Skeletal muscle tissue (tissue), 4 donors: ENCODE data around the gene GNPTAB. TPM values are rescaled to one million over a fixed set of nuclear protein-coding genes. Genes with fewer than 3 reads are reported as not detected.

Experiments
- H3K27ac ChIP-seq: one replicate; pipeline ENCODE4 v1.7.0; 2013; ENCODE audit warnings: mild to moderate bottlenecking, low read depth, low read length, inconsistent platforms
- H3K27me3 ChIP-seq, 3 donors: one replicate each; pipeline ENCODE4 v1.7.0; 2013; ENCODE audit warnings: low read length in 3 of 3; ENCODE audit not compliant: control insufficient read depth in 3 of 3, insufficient read depth in 3 of 3
- H3K36me3 ChIP-seq, 3 donors: one replicate each; pipeline ENCODE4 v1.7.0; 2013; ENCODE audit warnings: low read length in 3 of 3; ENCODE audit not compliant: control insufficient read depth in 3 of 3, insufficient read depth in 3 of 3
- H3K4me1 ChIP-seq, 3 donors: one replicate each; pipeline ENCODE4 v1.7.0; 2013; ENCODE audit warnings: low read length in 3 of 3, mild to moderate bottlenecking in 3 of 3; ENCODE audit not compliant: control insufficient read depth in 3 of 3, insufficient read depth in 3 of 3
- H3K4me3 ChIP-seq, 3 donors: one replicate each; pipeline ENCODE4 v1.7.0; 2013; ENCODE audit warnings: low read length in 3 of 3
- H3K9ac ChIP-seq, 3 donors: one replicate each; pipeline ENCODE4 v1.7.0; 2013; ENCODE audit warnings: low read length in 3 of 3, mild to moderate bottlenecking in 3 of 3, moderate library complexity in 2 of 3, low read depth in 1 of 3
- H3K9me3 ChIP-seq, 3 donors: one replicate each; pipeline ENCODE4 v1.7.0; 2013; ENCODE audit warnings: low read length in 3 of 3; ENCODE audit not compliant: control insufficient read depth in 3 of 3
- total RNA-seq: library from RNA; depleted of rRNA; stranded (reverse); fragments of >200 nt; gene quantifications from one replicate; pipeline ENCODE4 v1.2.3, GENCODE V29; 2014
- donor health status: Osteomylitis.

Gene GNPTAB
- total RNA-seq, 1 donor from 2014 or later, result 10.4 TPM

GRCh38 chr12:101710288-101710687 is 120.5 kb downstream of the GNPTAB start:
- Histone ChIP-seq H3K9ac (no peak overlapping the region), H3K36me3 (peaks cover 0 to 3% (median 0%) of the 10 kb centered on the region in 3 donors), H3K4me1 (peaks cover 11 to 13% (median 12%) of the 10 kb centered on the region in 3 donors), H3K27me3 (no peaks in the 10 kb centered on the region), H3K4me3 (no peak overlapping the region), H3K9me3 (no peaks in the 10 kb centered on the region), H3K27ac (no peak overlapping the region)

GRCh38 chr12:101707131-101707782 is 123.5 kb downstream of the GNPTAB start:
- H3K4me1 ChIP-seq, result peaks cover 2 to 4% (median 3%) of the 10 kb centered on the region in 3 donors
- H3K36me3 ChIP-seq, result peaks cover 0 to 6% (median 0%) of the 10 kb centered on the region in 3 donors
- H3K4me3 ChIP-seq, result no peak overlapping the region
- no peak overlapping the region for H3K9ac ChIP-seq
- no peaks in the 10 kb centered on the region for H3K27me3 ChIP-seq
- H3K27ac ChIP-seq, result no peak overlapping the region
- H3K9me3 ChIP-seq, result no peaks in the 10 kb centered on the region

DNA sequence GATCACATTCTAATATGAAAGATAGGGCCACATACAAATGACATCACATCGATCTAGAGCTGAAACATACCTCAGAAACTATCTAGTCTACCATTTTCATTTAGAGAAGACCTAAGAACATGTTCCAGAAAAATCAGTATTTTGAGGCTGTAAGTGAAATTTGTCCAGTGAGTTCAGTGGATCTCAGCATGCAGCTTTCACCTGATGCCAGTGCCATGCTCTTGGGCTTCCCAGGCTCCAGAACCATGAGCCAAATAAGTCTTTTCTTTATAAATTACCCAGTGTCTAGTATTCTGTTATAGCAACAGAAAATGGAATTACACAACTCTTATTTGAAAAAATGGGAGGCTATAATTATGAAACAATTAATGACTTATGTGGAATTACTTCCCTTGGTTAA is 124.4 kb downstream of the GNPTAB start:
- H3K36me3 ChIP-seq, result peaks cover 0 to 6% (median 0%) of the 10 kb centered on the region in 3 donors
- no peaks in the 10 kb centered on the region for H3K9me3 ChIP-seq
- H3K4me3 ChIP-seq, result no peak overlapping the region
- H3K27me3 ChIP-seq, result no peaks in the 10 kb centered on the region
- H3K9ac ChIP-seq, result no peak overlapping the region
- H3K27ac ChIP-seq, result no peak overlapping the region
- H3K4me1 ChIP-seq, result peaks cover 2 to 8% (median 3%) of the 10 kb centered on the region in 3 donors

GRCh38 chr12:101703487-101703886 is 127.3 kb downstream of the GNPTAB start:
- Histone ChIP-seq H3K4me3 (no peak overlapping the region), H3K9me3 (no peaks in the 10 kb centered on the region), H3K4me1 (peaks cover 15 to 20% (median 15%) of the 10 kb centered on the region in 3 donors), H3K27ac (no peak overlapping the region), H3K36me3 (peaks cover 0 to 3% (median 0%) of the 10 kb centered on the region in 3 donors), H3K9ac (no peak overlapping the region), H3K27me3 (no peaks in the 10 kb centered on the region)

DNA sequence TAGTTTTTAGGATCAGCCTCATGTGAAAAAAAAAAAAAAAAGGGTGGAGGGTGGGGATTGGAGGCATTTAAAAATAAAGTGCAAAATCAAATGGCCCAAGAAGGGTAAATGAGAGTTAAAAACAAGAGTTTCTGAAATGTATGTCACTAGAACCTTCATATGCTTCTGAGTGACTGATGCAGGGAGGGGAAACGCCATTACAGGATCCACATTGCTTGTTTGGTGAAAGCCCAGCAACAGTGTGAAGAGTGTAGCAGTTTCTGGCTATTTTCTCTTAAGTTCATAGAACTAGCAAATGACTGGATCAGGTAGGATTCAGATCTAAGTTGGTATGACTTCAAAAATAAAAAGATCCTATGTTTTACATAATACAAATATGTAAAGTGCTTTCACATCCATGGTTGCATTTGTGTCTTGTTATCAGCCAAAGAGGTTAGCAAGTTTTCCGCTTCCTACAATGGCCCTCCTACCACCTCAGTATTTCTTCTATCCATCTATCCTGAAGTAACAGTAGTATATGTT is 130.4 kb downstream of the GNPTAB start:
- Histone ChIP-seq H3K27me3 (no peaks in the 10 kb centered on the region), H3K9ac (peak overlapping the region in 1 of 3 donors; percentile 43), H3K4me3 (peak overlapping the region in 1 of 3 donors; percentile 45), H3K27ac (no peak overlapping the region), H3K36me3 (peaks cover 0 to 3% (median 0%) of the 10 kb centered on the region in 3 donors), H3K4me1 (peaks cover 22 to 33% (median 26%) of the 10 kb centered on the region in 3 donors), H3K9me3 (no peaks in the 10 kb centered on the region)

GRCh38 chr12:101698800-101699347 is 131.9 kb downstream of the GNPTAB start:
- Histone ChIP-seq H3K27me3 (no peaks in the 10 kb centered on the region), H3K4me3 (peak overlapping the region; percentile 84 to 87 (median 85)), H3K36me3 (peaks cover 0 to 3% (median 0%) of the 10 kb centered on the region in 3 donors), H3K9me3 (no peaks in the 10 kb centered on the region), H3K4me1 (peaks cover 22 to 33% (median 26%) of the 10 kb centered on the region in 3 donors), H3K9ac (peak overlapping the region; percentile 79 to 95 (median 87)), H3K27ac (peak overlapping the region; percentile 86)

DNA sequence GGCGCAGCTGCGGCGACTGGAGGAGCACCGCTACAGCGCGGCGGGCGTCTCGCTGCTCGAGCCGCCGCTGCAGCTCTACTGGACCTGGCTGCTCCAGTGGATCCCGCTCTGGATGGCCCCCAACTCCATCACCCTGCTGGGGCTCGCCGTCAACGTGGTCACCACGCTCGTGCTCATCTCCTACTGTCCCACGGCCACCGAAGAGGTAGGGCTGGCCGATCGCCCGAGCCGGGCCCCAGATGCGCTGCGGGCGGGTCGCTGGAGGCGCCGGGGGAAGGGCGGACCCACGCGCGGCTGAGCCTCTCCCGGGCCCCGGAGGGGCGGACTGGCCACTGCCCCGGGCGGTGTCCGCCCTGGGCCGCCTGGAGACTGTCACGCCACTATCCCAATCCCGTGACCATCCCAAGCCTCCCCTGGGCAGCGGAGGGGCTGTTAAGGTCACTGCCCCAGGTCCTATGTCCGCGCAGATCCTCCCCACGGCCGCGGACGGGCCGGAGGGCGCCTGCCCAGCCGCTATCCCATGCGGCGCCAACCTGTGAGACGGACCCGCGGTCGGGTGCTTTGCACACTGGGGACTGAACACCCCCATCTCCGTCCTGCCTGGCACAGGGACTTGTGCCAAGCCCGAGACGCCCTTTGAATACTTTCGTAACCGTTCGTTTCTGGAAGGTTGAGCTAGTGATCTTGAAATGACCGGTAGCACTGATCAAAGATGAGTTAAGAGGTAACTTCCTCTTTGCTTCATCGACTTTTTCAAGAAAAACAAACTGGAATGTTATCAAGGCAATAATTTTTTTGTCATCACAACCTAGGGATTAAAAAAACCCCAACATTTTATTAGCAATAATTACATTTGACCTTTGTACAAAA is 132.6 kb downstream of the GNPTAB start:
- peak overlapping the region; percentile 86 for H3K27ac ChIP-seq
- H3K9me3 ChIP-seq, result no peaks in the 10 kb centered on the region
- no peaks in the 10 kb centered on the region for H3K27me3 ChIP-seq
- peaks cover 0 to 3% (median 0%) of the 10 kb centered on the region in 3 donors for H3K36me3 ChIP-seq
- H3K9ac ChIP-seq, result peak overlapping the region; percentile 79 to 95 (median 87)
- peak overlapping the region; percentile 84 to 87 (median 85) for H3K4me3 ChIP-seq
- peaks cover 22 to 33% (median 26%) of the 10 kb centered on the region in 3 donors for H3K4me1 ChIP-seq

GRCh38 chr12:101697197-101697929 is 133.4 kb downstream of the GNPTAB start, which contains the start of gene CHPT1:
Gene CHPT1, plus strand, starts transcription at chr12:101697640. Its CDS starts 222 bp downstream, at chr12:101697862.
- Histone ChIP-seq H3K27me3 (no peaks in the 10 kb centered on the region), H3K4me1 (peaks cover 20 to 30% (median 23%) of the 10 kb centered on the region in 3 donors), H3K9me3 (no peaks in the 10 kb centered on the region), H3K27ac (peak within 1 kb of the TSS; percentile 86), H3K36me3 (no peaks in the 10 kb centered on the region), H3K4me3 (peak within 1 kb of the TSS; percentile 84 to 87 (median 86)), H3K9ac (peak within 1 kb of the TSS; percentile 79 to 95 (median 88))
